HCT116 (cell line): ENCODE data around the gene SH3TC2. TPM values are rescaled to one million over a fixed set of nuclear protein-coding genes. Genes with fewer than 3 reads are reported as not detected.

Source experiments
- ATAC-seq: fragments of 200-7000 bp; cut with Tn5 transposase; 2 replicates; pipeline ENCODE4 v1.9.1; 2020; ENCODE audit warnings: mild to moderate bottlenecking, moderate library complexity
- BruUV-seq: library from RNA; stranded (reverse); fragments of 400-500 nt; replicated peaks from 2 replicates; lab custom pipeline; 2021; lab: Mats Ljungman, UMichigan
- CTCF ChIA-PET: fragments of 300-600 bp; sonication (Branson Sonifier 250); formaldehyde crosslinking; loops from one replicate; lab custom pipeline; 2021; ENCODE audit warnings: antibody characterized with exemption; lab: Charles Lee
- POLR2A ChIA-PET: fragments of 300-600, 350-600 bp; sonication (Branson Sonifier 250); formaldehyde crosslinking; loops from one replicate; lab custom pipeline; 2021; ENCODE audit warnings: antibody characterized with exemption; lab: Charles Lee
- RAD21 ChIA-PET, 2 experiments: fragments of 300-600 bp; sonication (Branson Sonifier 250); formaldehyde crosslinking; loops; one replicate each; lab custom pipeline; 2023; ENCODE audit warnings: low total read pairs in 2 of 2; ENCODE audit not compliant: uncharacterized antibody in 2 of 2, unreplicated experiment in 2 of 2, low non-redundant PET in 1 of 2; lab: Charles Lee
- DNase-seq: peaks from one replicate; pipeline ENCODE4 v3.0.0-alpha.2; 2010; ENCODE audit warnings: low read depth, low spot score
- H2AFZ ChIP-seq: fragments of 200-600 bp; shearing (Covaris generic), sonication (generic); 2 replicates; pipeline ENCODE4 v1.6.1; 2017; ENCODE audit warnings: low read depth, mixed run types, mixed read lengths, antibody characterized with exemption, low read length; ENCODE audit not compliant: poor library complexity, severe bottlenecking
- H3K27ac ChIP-seq: 2 replicates; pipeline ENCODE4 v1.5.1; 2012; ENCODE audit warnings: low read depth, low read length
- H3K27me3 ChIP-seq: fragments of 200-600 bp; sonication (generic); 2 replicates; pipeline ENCODE4 v1.6.1; 2016; ENCODE audit warnings: mixed run types, low read length, mixed read lengths; ENCODE audit not compliant: insufficient read depth
- H3K36me3 ChIP-seq, 2 experiments: fragments of 200-500 bp in 1 of 2; fragments of 200-600 bp in 1 of 2; sonication (Bioruptor generic) in 1 of 2; sonication (generic) in 1 of 2; 2 replicates each; pipeline versions ENCODE4 v1.5.1 to v1.6.1; 2014 to 2016; ENCODE audit warnings: low read length in 2 of 2, inconsistent platforms in 1 of 2, mixed read lengths in 1 of 2, mixed run types in 1 of 2; ENCODE audit not compliant: insufficient read depth in 2 of 2, control insufficient read depth in 1 of 2
- H3K4me1 ChIP-seq, 2 experiments: fragments of 200-600 bp in 1 of 2; sonication (generic) in 1 of 2; 2 replicates each; pipeline versions ENCODE4 v1.5.1 to v1.6.1; 2012 to 2017; ENCODE audit warnings: low read length in 2 of 2, inconsistent platforms in 1 of 2, mild to moderate bottlenecking in 1 of 2, mixed read lengths in 1 of 2, mixed run types in 1 of 2, moderate library complexity in 1 of 2; ENCODE audit not compliant: insufficient read depth in 2 of 2, control insufficient read depth in 1 of 2
- H3K4me2 ChIP-seq: fragments of 200-600 bp; sonication (generic); 2 replicates; pipeline ENCODE4 v1.6.1; 2017; ENCODE audit warnings: mixed run types, low read length, mixed read lengths
- H3K4me3 ChIP-seq, 2 experiments: fragments of 200-600 bp in 1 of 2; sonication (generic) in 1 of 2; replicated peaks in 1 of 2; 2 replicates each; pipeline ENCODE4 v1.5.1; 2011 to 2016; ENCODE audit warnings: low read length in 2 of 2, control low read depth in 1 of 2, low read depth in 1 of 2, mild to moderate bottlenecking in 1 of 2, mixed read lengths in 1 of 2, mixed run types in 1 of 2
- H3K79me2 ChIP-seq: fragments of 200-600 bp; sonication (generic); 2 replicates; pipeline ENCODE4 v1.6.1; 2017; ENCODE audit warnings: mild to moderate bottlenecking, mixed run types, low read length, moderate library complexity, mixed read lengths; ENCODE audit not compliant: insufficient read depth
- H3K9ac ChIP-seq: fragments of 200-600 bp; sonication (generic); 2 replicates; pipeline ENCODE4 v1.6.1; 2016; ENCODE audit warnings: low read length, mixed read lengths
- H3K9me2 ChIP-seq: fragments of 200-600 bp; sonication (generic), shearing (Covaris generic); 2 replicates; pipeline ENCODE4 v1.6.1; 2017; ENCODE audit warnings: mixed run types, mild to moderate bottlenecking, moderate library complexity; ENCODE audit not compliant: insufficient read depth
- H3K9me3 ChIP-seq, 2 experiments: fragments of 200-500 bp in 1 of 2; fragments of 200-600 bp in 1 of 2; sonication (Bioruptor generic) in 1 of 2; sonication (generic) in 1 of 2; 2 replicates each; pipeline ENCODE4 v1.6.1; 2014 to 2017; ENCODE audit warnings: low read length in 2 of 2, mixed read lengths in 2 of 2, inconsistent platforms in 1 of 2, low read depth in 1 of 2, mild to moderate bottlenecking in 1 of 2, mixed run types in 1 of 2, moderate library complexity in 1 of 2; ENCODE audit not compliant: control insufficient read depth in 1 of 2, insufficient read depth in 1 of 2
- H4K20me1 ChIP-seq: fragments of 200-600 bp; sonication (generic), shearing (Covaris generic); 2 replicates; pipeline ENCODE4 v1.6.1; 2017; ENCODE audit warnings: mixed run types, mild to moderate bottlenecking, moderate library complexity; ENCODE audit not compliant: insufficient read depth
- EGR1 ChIP-seq: IDR thresholded peaks from 2 replicates; pipeline ENCODE4 v1.6.1; 2012; ENCODE audit warnings: low read depth
- EZH2phosphoT487 ChIP-seq: fragments of 200-600 bp; IDR thresholded peaks from 2 replicates; pipeline ENCODE4 v1.6.1; 2018; ENCODE audit warnings: antibody characterized with exemption, borderline replicate concordance
- POLR2A ChIP-seq: IDR thresholded peaks from 2 replicates; pipeline ENCODE4 v1.7.0; 2011; ENCODE audit warnings: borderline replicate concordance; ENCODE audit not compliant: insufficient read depth, insufficient read length; ENCODE audit errors: extremely low read depth
- RAD21 ChIP-seq: IDR thresholded peaks from 2 replicates; pipeline ENCODE4 v1.6.1; 2012; ENCODE audit warnings: low read depth, mild to moderate bottlenecking
- REST ChIP-seq: IDR thresholded peaks from 2 replicates; pipeline ENCODE4 v1.6.1; 2012; ENCODE audit warnings: low read depth
- YY1 ChIP-seq: IDR thresholded peaks from 2 replicates; pipeline ENCODE4 v1.6.1; 2011; ENCODE audit warnings: low read length, low read depth, moderate library complexity, mild to moderate bottlenecking; ENCODE audit not compliant: insufficient replicate concordance; ENCODE audit errors: extremely low read depth
- intact Hi-C: fragments of 100-400 bp; cut with micrococcal nuclease; formaldehyde crosslinking; loops from 2 replicates; pipeline ENCODE4 v1.10.0; 2022
- total RNA-seq: library from RNA; stranded (reverse); gene quantifications from one replicate; pipeline ENCODE4 v1.2.1, GENCODE V29; 2021; ENCODE audit not compliant: unreplicated experiment

The SH3TC2 gene
- total RNA-seq, 1 experiment from 2014 or later = 12.8 TPM

GRCh38 chr5:149069711-149070110 is 6.8 kb upstream of the SH3TC2 start:
- Histone ChIP-seq H3K27me3 (no peaks in the 10 kb centered on the region), H3K9ac (no peak overlapping the region), H3K4me1 (peaks cover 3 to 45% of the 10 kb centered on the region in 2 experiments; a peak in 3 of 4 replicates), H3K9me2 (no peaks in the 10 kb centered on the region), H3K27ac (no peak overlapping the region), H3K36me3 (no peaks in the 10 kb centered on the region), H2AFZ (no peak overlapping the region), H3K4me2 (no peak overlapping the region), H4K20me1 (no peaks in the 10 kb centered on the region), H3K4me3 (no peak overlapping the region), H3K9me3 (no peaks in the 10 kb centered on the region), H3K79me2 (no peaks in the 10 kb centered on the region)
- ChIA-PET POLR2A (no interaction called here), CTCF (interaction anchor here (1.3 kb wide), 1 partner anchor 45 kb away, joined by 5 read pairs; no protein-coding TSS in a partner anchor), RAD21 (no interaction called here)
- DNase-seq = no peak
- TF ChIP-seq REST (no peak), EZH2phosphoT487 (no peak), YY1 (no peak), RAD21 (no peak), EGR1 (no peak), POLR2A (no peak)
- intact Hi-C loops = no loop called here
- no peak for ATAC-seq
- BruUV-seq = no TSS peak
